HG03571 (cell line): ENCODE data around the gene KCNN4.

ENCODE experiments used
- ATAC-seq: cut with Tn5 transposase; IDR thresholded peaks from one replicate; pipeline ENCODE4 v1.9.1; 2021; ENCODE audit not compliant: unreplicated experiment

The KCNN4 gene

DNA sequence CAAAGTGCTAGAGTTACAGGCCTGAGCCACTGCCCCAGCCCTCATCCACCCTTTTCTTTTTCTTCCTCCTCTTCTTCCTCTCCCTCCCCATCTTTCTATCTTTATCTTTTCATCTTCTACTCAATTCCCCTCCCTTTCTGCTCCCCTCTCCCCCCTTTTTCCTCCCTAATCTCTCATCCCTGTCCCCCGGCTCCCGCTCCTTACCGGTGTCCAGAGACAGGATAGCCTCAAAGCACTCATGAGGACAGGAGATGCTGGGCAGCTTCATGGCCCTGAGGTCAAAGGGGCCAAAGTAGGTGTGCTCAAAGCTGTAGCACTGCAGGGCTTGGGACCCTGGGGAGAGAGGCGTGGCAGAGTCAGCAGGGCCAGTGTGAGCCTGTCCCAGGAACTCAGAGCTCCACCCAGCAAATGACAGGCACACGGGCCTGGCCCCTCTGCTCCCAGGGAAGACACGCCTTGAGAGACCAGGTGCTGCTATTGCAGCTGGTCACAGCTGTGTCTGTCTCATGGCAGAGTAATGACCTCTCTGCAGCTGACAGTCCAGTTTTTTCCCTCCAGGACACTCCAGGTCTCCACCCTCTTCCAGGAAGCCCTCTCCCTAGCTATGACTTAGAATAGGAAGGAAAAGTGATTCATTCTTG, 18.8 kb upstream of the KCNN4 start:
- ATAC-seq: no peak

GRCh38 chr19:43798546-43799409, 18.0 kb upstream of the KCNN4 start:
- ATAC-seq: no peak

DNA sequence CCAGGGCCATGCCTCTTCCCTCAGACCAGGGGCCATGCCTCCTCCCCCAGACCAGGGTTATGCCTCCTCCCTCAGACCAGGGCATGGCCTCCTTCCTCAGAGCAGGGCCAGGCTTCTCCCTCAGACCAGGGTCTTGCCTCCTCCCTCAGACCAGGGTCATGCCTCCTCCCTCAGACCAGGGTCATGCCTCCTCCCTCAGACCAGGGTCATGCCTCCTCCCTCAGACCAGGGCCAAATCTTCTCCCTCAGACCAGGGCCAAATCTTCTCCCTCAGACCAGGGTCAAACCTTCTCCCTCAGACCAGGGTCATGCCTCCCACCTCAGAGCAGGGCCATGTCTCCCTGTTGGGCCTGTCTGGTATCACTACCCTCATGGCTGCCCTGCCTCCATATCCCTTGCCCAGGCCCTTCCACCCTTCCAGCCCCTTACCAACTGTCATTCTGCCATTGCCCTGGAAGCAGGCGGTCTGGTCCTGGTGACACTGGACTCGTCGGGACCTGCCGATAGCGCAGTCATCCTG, 17.3 kb upstream of the KCNN4 start:
- ATAC-seq: no peak

GRCh38 chr19:43797556-43797955, 16.8 kb upstream of the KCNN4 start:
- ATAC-seq: no peak

- no peak for ATAC-seq
Observed at GRCh38 chr19:43797118-43797517, 16.3 kb upstream of the KCNN4 start.

- no peak for ATAC-seq
Observed at GRCh38 chr19:43790587-43790986, 9.8 kb upstream of the KCNN4 start.

GRCh38 chr19:43789029-43789428, 8.3 kb upstream of the KCNN4 start:
- no peak for ATAC-seq

DNA sequence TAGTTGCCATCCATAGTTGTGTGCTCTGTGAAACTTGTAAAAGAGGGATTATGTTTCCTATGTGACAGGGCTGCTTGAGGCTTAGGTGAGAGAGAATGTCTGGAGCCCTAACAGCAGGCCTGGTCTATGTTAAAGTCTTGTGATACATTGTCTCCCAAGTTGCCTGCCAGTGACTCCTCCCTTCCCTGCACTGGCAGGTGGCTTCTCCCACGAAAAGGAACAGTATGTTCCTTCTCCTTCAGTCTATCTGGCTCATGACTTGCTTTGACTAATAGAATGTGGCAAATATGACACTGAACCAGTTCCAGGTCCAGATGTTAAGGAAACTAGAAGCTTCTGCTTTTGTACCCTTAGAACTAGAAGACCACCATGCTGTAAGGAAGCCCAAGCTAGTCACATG, 5.9 kb upstream of the KCNN4 start:
- no peak for ATAC-seq

DNA sequence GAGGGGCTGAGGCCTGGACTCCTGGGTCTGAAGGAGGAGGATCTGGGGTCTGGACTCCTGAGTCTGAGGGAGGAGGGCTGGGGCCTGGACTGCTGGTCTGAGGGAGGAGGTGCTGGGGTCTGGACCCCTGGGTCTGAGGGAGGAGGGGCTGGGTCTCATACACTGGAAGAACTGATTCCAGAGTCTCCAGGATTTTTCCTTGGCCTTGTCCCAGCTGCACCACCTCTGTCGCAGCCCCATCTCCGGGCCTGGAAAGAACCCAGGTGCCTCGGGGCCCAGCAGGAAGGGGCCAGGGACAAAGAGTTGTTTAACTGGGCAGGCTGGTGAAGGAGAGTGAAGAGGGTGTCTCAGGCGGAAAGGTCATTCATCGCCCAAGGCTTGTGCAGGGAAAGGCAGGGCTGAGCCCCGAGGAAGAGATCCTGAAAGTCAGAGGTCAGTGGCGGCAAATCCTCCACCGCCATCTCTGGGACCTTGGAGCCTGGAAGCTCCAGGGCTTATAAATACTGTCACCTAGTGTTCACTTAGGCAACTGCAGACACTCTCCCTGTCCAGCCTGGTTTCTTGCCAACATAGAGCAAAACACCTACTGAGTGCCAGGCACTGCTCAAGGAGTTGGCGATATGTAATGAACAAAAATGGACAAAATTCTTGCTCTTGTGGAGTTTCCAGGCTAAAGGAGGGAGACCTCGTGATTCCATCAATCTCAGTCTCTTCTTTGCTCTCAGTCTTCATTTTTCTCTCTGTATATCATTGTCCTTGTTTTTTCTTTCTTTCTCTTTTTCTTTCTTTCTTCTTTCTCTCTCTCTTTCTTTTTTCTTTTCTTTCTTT, 4.4 kb upstream of the KCNN4 start:
- no peak for ATAC-seq

DNA sequence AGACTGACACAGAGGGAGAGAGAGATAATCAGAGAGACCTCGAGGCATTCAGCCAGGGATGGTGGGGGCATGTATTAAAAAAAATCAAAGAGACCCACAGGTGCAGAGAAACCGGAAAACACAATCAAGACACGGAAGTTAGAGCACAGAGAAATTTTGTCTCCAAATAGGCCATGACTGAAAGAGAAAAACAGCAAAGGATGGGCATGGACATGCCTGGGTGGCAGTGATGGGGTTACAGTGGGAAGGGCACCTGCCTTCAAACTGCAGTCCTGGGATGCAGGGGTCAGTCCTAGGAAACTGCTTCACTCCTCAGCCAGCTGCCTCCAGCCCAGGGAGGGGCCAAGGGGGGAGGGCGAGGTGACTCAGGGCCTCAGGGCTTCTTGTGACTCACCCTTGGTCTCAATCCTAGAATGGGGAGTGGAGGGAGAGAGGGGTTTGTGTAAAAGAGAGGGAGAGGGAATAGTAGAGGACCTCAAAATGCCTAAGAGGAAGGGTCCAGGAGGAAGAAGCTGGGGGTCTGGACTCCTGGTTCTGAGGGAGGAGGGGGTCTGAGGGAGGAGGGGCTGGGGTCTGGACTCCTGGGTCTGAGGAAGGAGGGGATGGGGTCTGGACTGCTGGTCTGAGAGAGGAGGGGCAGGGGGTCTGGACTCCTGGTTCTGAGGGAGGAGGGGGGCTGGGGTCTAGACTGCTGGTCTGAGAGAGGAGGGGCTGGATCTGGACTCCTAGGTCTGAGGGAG, 3.6 kb upstream of the KCNN4 start:
- no peak for ATAC-seq

GRCh38 chr19:43783636-43784035, 2.9 kb upstream of the KCNN4 start:
- ATAC-seq: no peak

- no peak for ATAC-seq
Observed at GRCh38 chr19:43782689-43783231, 2.0 kb upstream of the KCNN4 start.

GRCh38 chr19:43782311-43782660, 1.5 kb upstream of the KCNN4 start:
- no peak for ATAC-seq

GRCh38 chr19:43781630-43782310, 997 bp upstream of the KCNN4 start:
- no peak for ATAC-seq

DNA sequence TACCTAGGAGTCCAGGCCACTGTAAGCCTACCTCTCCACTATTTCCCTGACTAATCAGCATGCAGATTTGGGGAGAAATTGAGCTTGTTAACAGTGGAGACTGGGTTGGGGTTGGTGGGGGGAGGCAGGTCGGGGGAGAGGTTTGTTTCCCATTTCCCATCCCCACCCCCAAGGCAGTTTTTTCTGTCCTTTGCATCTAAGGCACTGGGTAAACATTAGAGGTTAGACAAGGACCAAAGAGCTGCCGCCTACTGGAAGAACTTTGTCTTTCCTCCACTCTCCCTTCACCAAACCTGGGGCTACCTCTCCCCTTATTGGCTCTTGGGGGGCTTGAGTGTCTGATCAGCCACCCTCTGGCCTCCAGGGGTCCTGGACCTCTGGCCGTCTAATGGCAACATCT, 953 bp downstream of the KCNN4 start:
- ATAC-seq: no peak

- no peak for ATAC-seq
Observed at GRCh38 chr19:43779147-43779819, 1.5 kb downstream of the KCNN4 start.

GRCh38 chr19:43778651-43779050, 2.1 kb downstream of the KCNN4 start:
- no peak for ATAC-seq

- ATAC-seq: no peak
Observed at GRCh38 chr19:43777163-43777695, 3.5 kb downstream of the KCNN4 start.

DNA sequence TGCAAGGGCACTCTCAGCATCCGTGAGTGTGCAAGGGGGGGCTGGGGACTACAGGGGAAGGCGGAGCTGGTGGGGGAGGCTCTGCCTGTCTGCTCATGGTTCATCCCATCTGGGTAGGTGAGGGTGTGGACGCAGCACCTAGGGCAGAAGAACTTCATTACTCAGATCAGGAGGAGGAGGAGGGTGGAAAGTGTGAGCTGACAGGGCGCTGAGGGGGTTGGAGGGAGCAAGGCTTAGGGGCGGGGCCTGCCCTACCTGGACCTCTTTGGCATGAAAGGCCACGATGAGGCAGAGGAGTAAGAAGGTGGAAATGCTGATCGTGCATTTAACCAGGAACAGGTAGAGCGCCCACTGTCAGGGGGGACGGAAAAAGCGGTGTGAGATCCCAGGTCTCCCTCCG, 4.5 kb downstream of the KCNN4 start:
- no peak for ATAC-seq
